HG03457 (cell line): Measurements from ENCODE around the gene USP5.

Experiments
- ATAC-seq: cut with Tn5 transposase; IDR thresholded peaks from one replicate; pipeline ENCODE4 v1.9.1; 2021; ENCODE audit warnings: moderate number of reproducible peaks; ENCODE audit not compliant: unreplicated experiment

The USP5 gene

DNA sequence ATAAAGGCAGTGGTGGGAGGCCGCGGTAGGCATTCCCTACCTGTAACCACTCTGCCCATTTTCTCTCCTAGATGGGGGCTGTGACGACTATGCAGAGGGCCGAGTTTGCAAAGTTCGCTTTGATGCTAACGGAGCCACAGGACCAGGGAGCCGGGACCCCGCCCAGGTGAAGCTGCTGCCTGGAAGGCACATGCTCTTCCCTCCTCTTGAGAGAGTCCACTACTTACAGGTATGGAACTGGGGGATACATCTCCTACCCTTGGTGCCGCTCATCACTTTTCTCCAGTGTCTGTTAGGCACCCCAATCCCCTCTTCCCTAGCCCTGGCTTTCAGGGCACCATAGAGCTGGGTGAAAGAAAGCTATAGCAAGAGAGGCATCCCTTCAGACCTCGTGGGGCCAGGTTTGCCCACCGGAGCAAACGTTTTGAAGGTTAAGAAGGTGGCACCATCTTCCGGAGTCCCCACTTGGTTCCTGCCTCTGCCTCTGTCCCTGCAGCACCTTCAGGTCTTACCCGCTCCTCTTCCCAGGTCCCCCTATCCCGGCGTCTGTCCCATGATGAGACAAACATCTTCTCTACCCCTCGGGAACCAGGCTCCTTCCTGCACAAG, 25.7 kb upstream of the USP5 start:
- no peak for ATAC-seq

DNA sequence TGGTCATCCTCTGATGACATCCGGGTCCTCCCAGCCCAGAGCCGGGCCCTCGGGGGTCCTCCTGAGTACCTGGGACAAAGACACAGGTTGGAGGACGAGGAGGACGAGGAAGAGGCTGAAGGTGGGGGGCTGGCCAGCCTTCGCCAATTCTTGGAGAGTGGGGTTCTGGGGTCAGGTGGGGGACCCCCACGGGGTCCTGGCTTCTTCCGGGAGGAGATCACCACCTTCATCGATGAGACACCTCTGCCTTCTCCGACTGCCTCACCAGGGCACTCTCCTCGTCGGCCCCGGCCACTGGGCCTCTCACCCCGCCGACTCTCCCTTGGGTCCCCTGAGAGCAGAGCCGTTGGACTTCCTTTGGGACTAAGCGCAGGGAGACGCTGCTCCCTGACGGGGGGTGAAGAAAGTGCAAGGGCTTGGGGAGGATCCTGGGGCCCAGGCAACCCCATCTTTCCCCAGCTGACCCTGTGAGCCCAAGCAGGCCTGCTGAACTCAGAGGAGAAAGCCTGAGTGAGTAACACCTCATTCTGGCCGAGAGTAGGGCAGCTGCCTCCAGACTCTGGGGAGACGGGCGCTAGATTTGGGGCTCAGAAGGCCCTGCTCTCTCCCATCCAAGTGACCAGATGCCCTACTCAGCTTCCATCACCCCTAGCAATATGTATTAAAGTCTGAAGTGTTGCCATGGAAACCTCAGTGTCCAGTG, 25.1 kb upstream of the USP5 start:
- ATAC-seq = no peak

DNA sequence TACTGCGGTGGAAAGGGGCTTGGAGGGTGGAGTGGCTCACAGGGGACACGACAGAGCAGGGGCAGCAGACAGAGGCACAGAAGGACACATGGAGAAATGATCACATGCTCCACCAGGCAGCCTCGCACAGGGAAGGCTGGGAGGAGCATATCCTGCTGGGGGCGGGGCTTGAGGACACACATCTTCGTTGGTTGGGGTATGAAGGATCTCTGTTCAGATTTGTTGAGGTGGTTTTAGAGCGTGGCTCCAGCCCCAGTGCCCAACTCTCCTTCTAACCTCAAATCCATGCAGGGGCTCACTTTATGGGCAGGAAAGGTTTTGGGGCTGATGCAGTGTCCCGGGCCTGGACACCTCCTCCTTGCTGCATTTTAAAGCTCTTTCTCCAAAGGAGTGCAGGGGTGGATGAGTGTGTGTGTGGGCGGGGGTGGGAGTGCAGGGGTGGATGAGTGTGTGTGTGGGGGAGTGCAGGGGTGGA, 24.5 kb upstream of the USP5 start:
- no peak for ATAC-seq

DNA sequence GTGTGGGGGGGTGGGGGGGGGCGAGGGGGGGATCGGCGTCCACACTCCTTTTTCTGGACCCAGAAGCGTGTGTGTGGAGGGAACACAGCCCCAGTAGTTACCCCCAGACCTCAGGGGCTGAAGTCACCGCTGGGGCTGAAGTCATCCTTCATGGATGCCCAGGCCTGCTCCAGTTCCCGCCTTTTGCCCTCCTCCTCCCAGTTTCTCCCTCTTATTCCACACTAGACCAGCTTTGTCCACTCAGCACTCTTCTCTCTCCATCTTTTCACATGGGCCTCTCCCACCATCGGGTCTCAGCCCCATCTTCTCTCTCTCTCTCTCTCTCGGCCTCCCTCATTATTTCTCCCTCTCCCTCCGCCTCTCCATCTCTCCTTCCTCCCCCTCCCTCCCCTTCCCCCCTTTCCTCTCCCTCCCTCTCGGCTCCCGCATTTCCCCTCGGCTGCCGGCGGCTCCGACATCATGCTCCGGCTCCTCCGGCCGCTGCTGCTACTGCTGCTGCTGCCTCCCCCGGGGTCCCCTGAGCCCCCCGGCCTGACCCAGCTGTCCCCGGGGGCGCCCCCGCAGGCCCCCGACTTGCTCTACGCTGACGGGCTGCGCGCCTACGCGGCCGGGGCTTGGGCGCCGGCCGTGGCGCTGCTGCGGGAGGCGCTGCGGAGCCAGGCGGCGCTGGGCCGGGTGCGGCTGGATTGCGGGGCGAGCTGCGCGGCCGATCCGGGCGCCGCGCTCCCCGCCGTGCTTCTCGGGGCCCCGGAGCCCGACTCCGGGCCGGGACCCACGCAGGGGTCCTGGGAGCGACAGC, 23.8 kb upstream of the USP5 start, which contains the start of gene P3H3:
TSS of gene P3H3 (plus strand) at position 426 of the 799 bp plus-strand sequence. CDS start at position 460, 34 bp downstream.
- no peak for ATAC-seq

DNA sequence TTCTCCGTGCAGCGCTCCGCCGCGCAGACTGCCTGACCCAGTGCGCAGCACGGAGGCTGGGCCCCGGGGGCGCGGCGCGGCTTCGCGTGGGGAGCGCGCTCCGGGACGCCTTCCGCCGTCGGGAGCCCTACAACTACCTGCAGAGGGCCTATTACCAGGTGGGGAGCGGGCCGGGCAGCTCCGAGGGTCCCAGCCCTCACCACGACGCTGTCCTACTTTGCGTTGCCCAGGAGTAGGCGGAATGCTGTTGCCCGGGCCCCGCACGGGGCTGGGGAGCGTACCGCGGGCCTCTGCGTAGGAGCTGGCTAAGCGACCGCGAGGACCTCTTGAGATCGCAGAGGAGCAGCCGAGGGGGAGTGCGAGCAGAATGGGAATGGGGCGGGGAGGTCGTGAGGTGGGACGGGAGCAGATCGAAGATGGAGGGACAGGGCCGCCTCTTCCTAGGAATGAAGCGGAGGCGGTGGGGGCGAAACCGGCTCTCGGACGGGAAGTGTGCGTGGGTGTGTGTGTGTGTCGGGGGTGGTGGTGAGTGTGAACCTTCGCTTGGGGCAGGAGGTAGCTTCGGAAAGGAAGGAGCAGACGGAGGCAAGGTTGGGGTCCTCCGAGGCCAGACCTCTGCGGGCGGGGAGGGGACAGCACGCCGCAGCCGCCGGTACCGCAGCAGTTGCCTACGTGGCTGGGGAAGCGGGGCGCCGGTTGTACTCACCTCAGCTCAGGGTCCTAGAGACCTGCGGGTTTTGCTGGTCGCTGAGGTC, 23.0 kb upstream of the USP5 start:
- ATAC-seq = no peak

DNA sequence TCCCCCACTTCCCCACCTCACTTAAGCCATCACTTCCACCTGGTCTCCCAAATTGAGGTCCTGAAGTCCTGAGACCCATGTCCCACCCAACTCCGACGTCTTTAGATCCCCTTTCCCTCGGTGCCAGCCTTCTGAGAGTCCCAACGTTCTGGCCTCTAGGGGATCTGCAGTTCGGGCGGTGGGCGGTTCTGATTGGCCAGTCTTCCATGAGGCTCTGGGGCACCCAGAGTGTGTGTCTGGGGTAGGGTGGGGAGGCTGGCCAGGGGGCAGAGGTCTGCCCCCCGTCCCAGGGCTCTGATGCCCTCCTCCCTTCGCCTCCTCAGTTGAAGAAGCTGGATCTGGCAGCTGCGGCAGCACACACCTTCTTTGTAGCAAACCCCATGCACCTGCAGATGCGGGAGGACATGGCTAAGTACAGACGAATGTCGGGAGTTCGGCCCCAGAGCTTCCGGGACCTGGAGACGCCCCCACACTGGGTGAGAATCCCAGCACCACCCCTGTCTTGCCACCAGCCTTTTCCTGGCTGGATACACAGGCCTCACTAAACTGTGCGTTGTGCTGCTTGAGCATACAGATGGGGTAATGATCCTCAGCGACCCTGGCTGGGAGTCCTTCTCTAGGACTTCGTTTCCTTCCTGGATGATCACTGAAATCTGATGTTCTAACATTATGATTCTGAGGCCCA, 22.3 kb upstream of the USP5 start:
- ATAC-seq = no peak

DNA sequence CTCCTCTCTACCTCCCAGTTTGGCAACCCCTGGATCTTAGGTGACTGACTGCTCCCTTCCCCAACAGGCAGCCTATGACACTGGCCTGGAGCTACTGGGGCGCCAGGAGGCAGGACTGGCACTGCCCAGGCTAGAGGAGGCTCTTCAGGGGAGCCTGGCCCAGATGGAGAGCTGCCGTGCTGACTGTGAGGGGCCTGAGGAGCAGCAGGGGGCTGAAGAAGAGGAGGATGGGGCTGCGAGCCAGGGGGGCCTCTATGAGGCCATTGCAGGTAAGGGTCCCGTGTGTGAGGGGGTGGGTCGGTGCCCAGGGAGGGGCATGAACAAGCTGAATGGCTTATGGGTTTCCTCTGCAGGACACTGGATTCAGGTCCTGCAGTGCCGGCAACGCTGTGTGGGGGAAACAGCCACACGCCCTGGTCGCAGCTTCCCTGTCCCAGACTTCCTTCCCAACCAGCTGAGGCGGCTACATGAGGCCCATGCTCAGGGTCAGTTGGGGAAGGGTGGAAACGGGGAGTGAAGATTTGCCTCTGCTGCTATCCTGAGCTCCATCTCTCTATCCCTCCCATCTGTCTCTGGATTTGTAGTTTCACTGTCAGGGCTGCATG, 21.6 kb upstream of the USP5 start:
- ATAC-seq = no peak

DNA sequence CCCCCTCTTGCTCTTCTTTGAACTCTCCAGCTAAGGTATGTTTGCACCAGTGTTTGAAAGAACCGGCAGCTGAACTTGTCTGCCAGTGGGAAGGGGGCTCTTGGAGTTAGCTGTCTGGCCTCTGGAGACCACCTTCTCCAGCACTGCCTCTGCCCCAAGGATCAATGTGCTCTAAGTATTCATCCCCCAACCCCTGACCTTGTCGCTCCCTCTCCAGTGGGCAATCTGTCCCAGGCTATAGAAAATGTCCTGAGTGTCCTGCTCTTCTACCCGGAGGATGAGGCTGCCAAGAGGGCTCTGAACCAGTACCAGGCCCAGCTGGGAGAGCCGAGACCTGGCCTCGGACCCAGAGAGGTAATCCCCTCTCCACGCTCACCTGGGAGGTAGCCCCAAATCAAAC, 21.0 kb upstream of the USP5 start:
- no peak for ATAC-seq

DNA sequence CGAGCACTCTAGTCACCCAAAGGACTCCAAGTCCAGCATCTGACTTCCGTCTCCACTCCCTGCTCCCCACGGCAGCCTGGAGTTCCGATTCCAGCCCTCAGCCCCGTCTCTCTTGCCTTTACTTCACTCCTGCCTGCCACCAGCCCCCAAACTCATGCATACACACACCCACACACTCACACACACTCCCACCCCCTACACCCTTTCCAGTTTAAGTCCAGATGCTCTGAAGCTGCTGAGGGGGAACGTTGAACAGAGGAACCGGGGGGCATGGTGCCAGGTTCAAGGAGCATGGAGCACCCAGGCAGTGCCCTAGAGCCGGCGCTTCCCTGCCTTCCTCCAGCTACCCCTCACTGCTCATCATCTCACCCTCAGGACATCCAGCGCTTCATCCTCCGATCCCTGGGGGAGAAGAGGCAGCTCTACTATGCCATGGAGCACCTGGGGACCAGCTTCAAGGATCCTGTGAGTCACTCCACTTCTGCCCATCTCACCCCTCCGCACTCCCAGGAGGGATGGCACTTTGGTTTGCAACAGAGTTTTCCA, 20.4 kb upstream of the USP5 start:
- no peak for ATAC-seq

DNA sequence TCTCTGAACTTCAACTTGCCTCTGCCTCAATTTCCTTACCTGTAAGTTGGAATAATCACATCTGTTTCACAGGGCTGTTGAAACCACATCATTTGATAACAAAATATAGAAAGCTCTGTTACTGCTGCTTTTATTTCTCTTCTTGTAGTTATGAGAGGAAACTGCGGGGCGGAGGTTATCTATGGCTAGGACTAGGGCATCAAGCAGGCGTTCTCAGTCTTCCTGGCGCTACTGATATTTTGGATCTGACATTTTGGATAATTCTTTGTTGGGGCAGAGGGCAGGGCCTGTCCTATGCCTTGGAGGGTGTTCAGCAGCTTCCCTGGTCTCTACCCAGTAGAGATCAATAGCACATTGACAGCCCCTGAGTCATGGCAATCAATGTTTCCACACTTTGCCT, 19.8 kb upstream of the USP5 start:
- no peak for ATAC-seq

DNA sequence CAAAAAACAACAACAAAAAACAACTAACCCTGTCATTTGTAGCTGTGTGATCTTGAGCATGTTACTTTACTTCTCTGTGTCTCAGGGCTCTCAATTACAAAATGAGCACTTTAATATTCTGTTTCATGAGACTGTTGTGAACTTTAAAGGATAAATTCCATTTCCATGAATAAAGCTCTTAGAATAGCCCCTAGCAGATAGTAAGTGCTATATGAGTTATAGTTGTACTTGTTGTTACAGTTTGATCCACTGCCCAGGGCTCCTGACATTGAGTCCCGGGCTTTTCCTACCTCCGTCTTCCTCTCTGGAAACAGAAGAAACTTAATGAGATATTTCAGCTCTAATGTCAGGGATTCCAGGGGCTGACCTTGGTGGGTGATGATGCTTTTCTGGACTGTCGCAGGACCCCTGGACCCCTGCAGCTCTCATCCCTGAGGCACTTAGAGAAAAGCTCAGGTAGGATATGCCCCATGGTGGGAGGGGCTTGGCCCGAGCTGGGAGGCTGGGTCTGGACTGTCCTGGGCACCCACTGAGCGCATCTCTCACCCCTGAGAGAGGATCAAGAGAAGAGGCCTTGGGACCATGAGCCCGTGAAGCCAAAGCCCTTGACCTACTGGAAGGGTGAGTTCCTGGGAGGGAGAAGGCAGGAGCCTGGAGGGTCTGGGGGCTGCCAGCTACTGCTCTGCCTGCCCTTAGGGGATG, 18.6 kb upstream of the USP5 start:
- ATAC-seq = no peak

DNA sequence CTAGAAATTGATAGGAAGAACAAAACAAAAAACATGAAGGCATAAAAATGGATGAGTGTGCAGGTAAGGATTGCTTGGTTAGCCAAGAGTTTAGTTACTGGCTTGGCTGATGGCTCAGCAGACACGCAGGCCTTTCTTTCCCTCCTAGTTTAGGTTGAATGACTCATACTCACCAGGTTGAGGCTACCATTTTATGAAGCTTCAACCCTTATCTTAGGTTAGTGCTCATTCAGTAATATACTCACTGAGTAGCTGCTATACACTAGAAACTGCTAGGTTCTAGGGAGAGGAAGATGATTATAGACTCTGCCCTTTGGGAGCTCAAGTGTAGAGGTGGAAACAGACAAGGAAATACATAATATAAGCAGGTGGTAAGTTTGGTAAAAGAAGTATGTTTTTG, 17.7 kb upstream of the USP5 start:
- ATAC-seq = no peak

DNA sequence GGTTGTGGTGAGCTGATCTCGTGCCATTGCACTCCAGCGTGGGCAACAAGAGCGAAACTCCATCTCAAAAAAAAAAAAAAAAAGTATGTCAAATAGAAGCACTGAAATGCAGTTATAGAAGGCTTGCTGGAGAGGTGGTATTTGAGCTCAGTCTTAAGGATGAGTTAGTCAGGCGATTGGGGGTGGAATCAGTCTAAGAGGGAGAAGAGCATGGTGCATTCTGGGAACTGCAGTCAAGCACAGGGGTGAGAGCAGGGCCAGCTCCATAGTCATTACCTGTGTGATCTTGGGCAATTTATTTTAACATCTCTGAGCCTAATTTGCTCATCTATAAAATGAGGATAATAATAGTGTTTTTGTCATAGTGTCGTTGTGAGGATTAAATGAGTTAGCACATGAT, 17.1 kb upstream of the USP5 start:
- ATAC-seq = no peak

DNA sequence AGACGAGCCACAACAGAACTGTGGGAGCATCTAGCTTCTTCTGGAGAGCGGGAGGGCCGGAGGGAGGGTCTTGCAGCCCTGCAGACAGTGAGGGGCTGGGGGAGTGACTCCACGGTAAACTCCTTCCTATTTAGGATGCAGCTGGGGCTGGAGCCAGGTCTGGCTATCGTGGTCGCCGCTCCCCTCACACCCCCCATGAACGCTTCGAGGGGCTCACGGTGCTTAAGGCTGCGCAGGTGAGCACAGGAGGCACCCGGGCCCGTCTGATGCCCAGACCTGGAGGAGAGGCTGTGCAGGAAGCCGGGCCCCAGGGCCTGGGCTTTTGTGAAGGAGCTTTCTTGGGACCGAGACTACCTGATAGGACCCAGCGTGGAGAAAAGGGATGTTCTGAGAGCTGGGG, 15.1 kb upstream of the USP5 start:
- no peak for ATAC-seq

DNA sequence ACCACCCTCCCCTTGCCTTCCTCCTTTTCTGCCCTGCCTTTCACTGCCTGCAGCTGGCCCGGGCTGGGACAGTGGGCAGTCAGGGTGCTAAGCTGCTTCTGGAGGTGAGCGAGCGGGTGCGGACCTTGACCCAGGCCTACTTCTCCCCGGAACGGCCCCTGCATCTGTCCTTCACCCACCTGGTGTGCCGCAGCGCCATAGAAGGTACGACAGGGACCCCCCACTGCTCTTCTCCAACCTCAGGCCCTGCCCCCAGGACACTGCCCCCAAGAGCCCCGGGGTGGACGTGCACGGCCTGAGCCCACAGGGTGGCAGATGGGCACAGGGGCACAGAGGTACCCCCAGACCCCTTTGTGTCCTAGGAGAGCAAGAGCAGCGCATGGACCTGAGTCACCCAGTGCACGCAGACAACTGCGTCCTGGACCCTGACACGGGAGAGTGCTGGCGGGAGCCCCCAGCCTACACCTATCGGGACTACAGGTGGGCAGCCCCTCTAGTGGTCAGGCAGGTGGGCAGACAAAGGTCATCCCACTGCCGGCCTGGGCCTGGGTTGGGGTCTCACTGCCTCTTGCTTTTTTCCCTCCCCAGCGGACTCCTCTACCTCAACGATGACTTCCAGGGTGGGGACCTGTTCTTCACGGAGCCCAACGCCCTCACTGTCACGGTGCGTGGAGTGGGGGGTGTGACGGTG, 14.4 kb upstream of the USP5 start:
- no peak for ATAC-seq

DNA sequence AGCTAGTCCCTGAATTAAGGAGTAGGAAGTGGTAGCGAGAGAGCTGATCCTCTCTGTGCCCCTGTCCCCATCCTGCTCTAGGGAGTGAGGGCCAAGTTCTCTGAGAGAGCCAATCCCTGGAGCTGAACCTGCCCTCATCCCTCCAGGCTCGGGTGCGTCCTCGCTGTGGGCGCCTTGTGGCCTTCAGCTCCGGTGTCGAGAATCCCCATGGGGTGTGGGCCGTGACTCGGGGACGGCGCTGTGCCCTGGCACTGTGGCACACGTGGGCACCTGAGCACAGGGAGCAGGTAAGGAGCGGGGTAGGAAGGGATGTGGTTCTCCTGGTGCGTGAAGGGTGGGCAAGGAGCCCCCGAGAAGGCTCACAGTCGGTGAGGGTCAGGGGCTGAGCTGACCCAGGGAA, 13.1 kb upstream of the USP5 start:
- no peak for ATAC-seq

DNA sequence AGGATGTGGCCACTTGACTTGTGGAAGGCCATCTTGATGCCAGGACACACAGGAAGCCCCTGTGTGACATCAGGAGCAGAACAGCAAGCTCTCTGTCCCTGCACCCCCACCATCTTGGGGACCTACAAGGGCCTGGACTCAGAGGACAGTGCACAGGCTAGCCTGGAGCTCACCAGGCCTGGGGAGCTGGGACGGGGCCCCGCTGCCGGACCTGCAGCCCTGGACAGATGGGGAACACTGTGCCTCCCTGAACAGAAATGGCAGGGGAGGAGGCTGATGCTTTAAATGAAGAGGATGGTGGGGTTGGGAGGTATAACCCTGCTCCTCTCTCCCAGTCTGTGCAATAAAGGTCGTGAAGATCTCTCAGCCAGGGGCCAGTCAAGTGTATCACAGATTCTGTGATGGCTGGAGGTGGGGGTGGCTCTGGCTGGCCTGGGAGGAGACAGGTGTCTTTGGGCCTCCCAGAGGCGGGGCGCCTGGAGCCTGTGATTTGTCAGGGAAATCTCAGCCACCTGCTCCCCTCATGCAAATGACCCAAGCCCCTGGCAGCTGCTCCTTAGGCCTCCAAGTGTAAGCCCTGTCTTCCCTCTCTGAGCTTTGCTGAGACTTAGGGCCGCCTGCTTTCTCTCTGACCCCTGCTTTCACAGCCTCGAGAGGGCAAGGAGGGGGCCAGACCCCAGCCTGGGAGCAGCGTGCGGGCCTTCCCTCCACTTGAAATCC, 12.3 kb upstream of the USP5 start:
- no peak for ATAC-seq

DNA sequence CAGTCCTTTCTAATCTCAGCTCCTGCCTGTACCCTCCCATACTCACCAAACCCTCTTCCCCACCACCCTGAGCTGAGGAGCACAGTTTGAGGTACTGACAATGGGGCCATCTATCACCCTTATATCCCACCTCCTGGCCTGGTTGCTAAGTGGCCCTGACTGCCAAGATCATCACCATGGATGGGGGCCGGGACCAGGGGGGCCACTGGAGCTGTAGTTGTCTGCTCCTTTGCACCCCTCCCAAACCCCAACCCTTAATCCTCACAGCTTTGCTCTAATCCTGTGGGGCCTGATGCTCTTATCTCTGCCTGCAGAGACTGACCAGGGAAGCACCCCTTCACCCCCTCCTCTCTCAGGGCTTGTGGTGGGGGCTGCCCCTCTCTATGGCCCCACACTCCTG, 11.6 kb upstream of the USP5 start:
- no peak for ATAC-seq
